Gastrocnemius medialis (tissue), 4 donors: ENCODE data around the gene HSPA8. TPM values are rescaled to one million over a fixed set of nuclear protein-coding genes. Genes with fewer than 3 reads are reported as not detected.

Source experiments
- ATAC-seq, 2 donors: fragments of 150-250 bp; one replicate each; pipeline ENCODE4 v1.9.1; 2016
- DNase-seq, 2 donors: peaks; one replicate each; pipeline ENCODE4 v3.0.0-alpha.2; 2019
- H3K27ac ChIP-seq, 4 donors: fragments of 200-600 bp; sonication (generic); 1 replicate in 1 of 4; 2 replicates in 3 of 4; pipeline ENCODE4 v1.5.1; 2016 to 2018; ENCODE audit warnings: mild to moderate bottlenecking in 2 of 4, moderate library complexity in 1 of 4
- H3K27me3 ChIP-seq, 3 donors: fragments of 200-600 bp; sonication (generic) in 2 of 3; 1 replicate in 1 of 3; 2 replicates in 2 of 3; pipeline versions ENCODE4 v1.5.1 to v1.6.0; 2016 to 2019; ENCODE audit warnings: mild to moderate bottlenecking in 1 of 3, moderate library complexity in 1 of 3
- H3K36me3 ChIP-seq, 2 donors: fragments of 200-600 bp; sonication (generic) in 1 of 2; one replicate each; pipeline ENCODE4 v1.5.1; 2017 to 2018
- H3K4me1 ChIP-seq, 2 donors: fragments of 200-600 bp; sonication (generic) in 1 of 2; one replicate each; pipeline ENCODE4 v1.5.1; 2016 to 2017; ENCODE audit warnings: mild to moderate bottlenecking in 2 of 2
- H3K4me3 ChIP-seq, 4 donors: fragments of 200-600 bp; sonication (generic) in 3 of 4; 1 replicate in 1 of 4; 2 replicates in 3 of 4; pipeline ENCODE4 v1.5.1; 2016 to 2019; ENCODE audit warnings: mild to moderate bottlenecking in 2 of 4
- H3K9me3 ChIP-seq, 3 donors: fragments of 200-600 bp; sonication (generic) in 2 of 3; 1 replicate in 1 of 3; 2 replicates in 2 of 3; pipeline ENCODE4 v1.5.1; 2016 to 2019
- CTCF ChIP-seq, 5 experiments: fragments of 450-650 bp in 3 of 5; fragments of 200-600 bp in 2 of 5; sonication (generic) in 2 of 5; IDR thresholded peaks in 4 of 5; conservative IDR thresholded peaks in 1 of 5; 1 replicate in 4 of 5; 2 replicates in 1 of 5; pipeline ENCODE4 v1.5.1; 2016 to 2019; ENCODE audit warnings: antibody characterized with exemption in 5 of 5, mild to moderate bottlenecking in 3 of 5, moderate library complexity in 3 of 5
- POLR2A ChIP-seq, 2 donors: fragments of 450-650 bp; IDR thresholded peaks; one replicate each; pipeline ENCODE4 v1.6.1; 2017; ENCODE audit warnings: antibody characterized with exemption in 2 of 2, mild to moderate bottlenecking in 2 of 2, moderate library complexity in 2 of 2
- in situ Hi-C, 4 donors: fragments of 200-750 bp; cut with MboI; loops; one replicate each; pipeline versions ENCODE4 v1.15.0 to v1.8.0; 2017; ENCODE audit warnings: low sequenced_read_pairs in 4 of 4
- intact Hi-C: fragments of 100-400 bp; cut with DNase I; formaldehyde crosslinking; loops from one replicate; pipeline ENCODE4 v1.15.1; 2023; ENCODE audit warnings: low total_unique reads
- total RNA-seq, 4 donors: library from RNA; depleted of rRNA; stranded (reverse); fragments of >200 nt; gene quantifications; one replicate each; pipeline versions ENCODE4 v1.1.0 to v1.2.3, GENCODE V29; 2016

HSPA8 gene
- total RNA-seq, 4 donors from 2014 or later: 1,017 to 1,596 (median 1,399) TPM

GRCh38 chr11:123046473-123047259, 15.3 kb downstream of the HSPA8 start:
- Histone ChIP-seq H3K27ac (no peak overlapping the region), H3K4me3 (no peak overlapping the region), H3K27me3 (no peaks in the 10 kb centered on the region), H3K4me1 (no peaks in the 10 kb centered on the region), H3K9me3 (no peaks in the 10 kb centered on the region), H3K36me3 (no peaks in the 10 kb centered on the region)
- no peak for DNase-seq
- in situ Hi-C loops (loop anchor here in 1 of 4 donors (25.0 kb wide), 1 partner anchor 459 kb away; no protein-coding TSS in a partner anchor), intact Hi-C loops (no loop called here)
- TF ChIP-seq CTCF (IDR thresholded peaks at IDR 0.05 in 4 of 5, conservative IDR thresholded peaks at IDR 0.05 in 1 of 5) (no peak), POLR2A (IDR thresholded peaks at IDR 0.05) (no peak)
- ATAC-seq: peak; percentile 30 to 39

DNA sequence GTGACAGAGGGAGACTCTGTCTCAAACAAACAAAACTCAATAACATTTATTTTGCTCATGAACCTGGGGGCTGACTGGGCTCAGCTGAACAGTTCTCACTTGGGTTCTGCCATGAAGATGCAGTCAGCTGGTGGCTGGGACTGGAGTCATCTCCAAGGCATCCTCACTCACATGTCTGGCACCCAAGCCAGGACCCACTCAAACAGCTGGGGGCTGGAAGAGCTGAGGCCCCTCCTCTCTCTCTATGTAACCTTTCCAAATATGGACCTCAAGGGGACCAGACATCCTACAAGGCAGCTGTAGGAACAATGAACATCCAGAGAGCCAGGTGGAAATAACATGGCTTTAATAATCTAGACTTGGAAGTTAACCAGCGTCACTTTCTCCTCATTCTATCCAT, 16.8 kb downstream of the HSPA8 start:
- no peak for ATAC-seq
- Histone ChIP-seq H3K27me3 (no peaks in the 10 kb centered on the region), H3K4me3 (no peak overlapping the region), H3K9me3 (no peaks in the 10 kb centered on the region), H3K36me3 (no peaks in the 10 kb centered on the region), H3K27ac (no peak overlapping the region), H3K4me1 (no peaks in the 10 kb centered on the region)
- DNase-seq: no peak
- intact Hi-C loops (no loop called here), in situ Hi-C loops (loop anchor here in 1 of 4 donors (25.0 kb wide), 1 partner anchor 458 kb away; no protein-coding TSS in a partner anchor)
- TF ChIP-seq CTCF (IDR thresholded peaks at IDR 0.05 in 4 of 5, conservative IDR thresholded peaks at IDR 0.05 in 1 of 5) (no peak), POLR2A (IDR thresholded peaks at IDR 0.05) (no peak)

DNA sequence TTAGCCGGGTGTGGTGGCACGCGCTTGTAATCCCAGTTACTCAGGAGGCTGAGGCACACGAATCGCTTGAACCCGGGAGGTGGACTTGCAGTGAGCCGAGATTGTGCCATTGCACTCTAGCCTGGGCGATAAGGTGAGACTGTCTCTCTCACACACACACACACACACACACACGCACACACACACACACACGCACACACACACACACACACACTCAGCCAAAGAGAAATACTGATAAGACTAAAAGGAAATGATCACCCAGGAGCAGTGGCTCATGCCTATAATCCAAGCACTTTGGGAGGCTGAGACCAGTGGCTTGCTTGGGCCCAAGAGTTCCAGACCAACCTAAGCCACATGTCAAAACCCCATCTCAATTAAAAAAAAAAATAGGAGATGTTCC, 20.8 kb downstream of the HSPA8 start:
- Histone ChIP-seq H3K9me3 (no peaks in the 10 kb centered on the region), H3K27me3 (no peaks in the 10 kb centered on the region), H3K27ac (no peak overlapping the region), H3K36me3 (no peaks in the 10 kb centered on the region), H3K4me1 (no peaks in the 10 kb centered on the region), H3K4me3 (no peak overlapping the region)
- TF ChIP-seq CTCF (IDR thresholded peaks at IDR 0.05 in 4 of 5, conservative IDR thresholded peaks at IDR 0.05 in 1 of 5) (no peak), POLR2A (IDR thresholded peaks at IDR 0.05) (no peak)
- DNase-seq (no peak), ATAC-seq (no peak)
- in situ Hi-C loops: loop anchor here in 1 of 4 donors (25.0 kb wide), 1 partner anchor 454 kb away; no protein-coding TSS in a partner anchor
- intact Hi-C loops: no loop called here

GRCh38 chr11:123040111-123040432, 21.9 kb downstream of the HSPA8 start:
- Histone ChIP-seq H3K9me3 (no peaks in the 10 kb centered on the region), H3K4me3 (no peak overlapping the region), H3K36me3 (no peaks in the 10 kb centered on the region), H3K27ac (no peak overlapping the region), H3K27me3 (no peaks in the 10 kb centered on the region), H3K4me1 (no peaks in the 10 kb centered on the region)
- in situ Hi-C loops: loop anchor here in 1 of 4 donors (25.0 kb wide), 1 partner anchor 453 kb away; no protein-coding TSS in a partner anchor
- ATAC-seq (no peak), DNase-seq (no peak)
- intact Hi-C loops: no loop called here
- TF ChIP-seq CTCF (IDR thresholded peaks at IDR 0.05 in 4 of 5, conservative IDR thresholded peaks at IDR 0.05 in 1 of 5): no peak
